Erythroblast (primary cell): ENCODE measurements around the gene FPR3.

Source experiments
- GATA1 ChIP-seq: IDR thresholded peaks from 2 replicates; pipeline ENCODE4 v1.6.1; 2011; ENCODE audit warnings: low read depth, mild to moderate bottlenecking, control low read depth, low read length, moderate library complexity
- POLR2A ChIP-seq: IDR thresholded peaks from 2 replicates; pipeline ENCODE4 v1.6.1; 2011; ENCODE audit warnings: mild to moderate bottlenecking, low read length

GRCh38 chr19:51750400-51751094 lies 44.4 kb upstream of the FPR3 start:
- TF ChIP-seq POLR2A (no peak), GATA1 (no peak)
